Midbrain (tissue), 1 donor: ENCODE measurements around the gene PDE8A.
"Not testable (repeated sequence)": the region's sequence is repeated elsewhere in the genome, so short reads cannot be mapped to it uniquely, and the experiment has no call there.

Experiments used
- DNase-seq: peaks from one replicate; lab custom pipeline; 2025; lab: John Stamatoyannopoulos, UW

The PDE8A gene

GRCh38 chr15:85010386-85011159 is 28.9 kb downstream of the PDE8A start:
- no peak for DNase-seq

- DNase-seq, result no peak
Measured at GRCh38 chr15:85011160-85011571, 29.5 kb downstream of the PDE8A start.

DNA sequence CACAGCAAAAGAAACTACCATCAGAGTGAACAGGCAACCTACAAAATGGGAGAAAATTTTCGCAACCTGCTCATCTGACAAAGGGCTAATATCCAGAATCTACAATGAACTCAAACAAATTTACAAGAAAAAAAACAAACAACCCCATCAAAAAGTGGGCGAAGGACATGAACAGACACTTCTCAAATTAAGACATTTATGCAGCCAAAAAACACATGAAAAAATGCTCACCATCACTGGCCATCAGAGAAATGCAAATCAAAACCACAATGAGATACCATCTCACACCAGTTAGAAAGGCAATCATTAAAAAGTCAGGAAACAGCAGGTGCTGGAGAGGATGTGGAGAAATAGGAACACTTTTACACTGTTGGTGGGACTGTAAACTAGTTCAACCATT is 30.1 kb downstream of the PDE8A start:
- not testable (repeated sequence) for DNase-seq

GRCh38 chr15:85013785-85014184 is 32.1 kb downstream of the PDE8A start:
- no peak for DNase-seq

DNA sequence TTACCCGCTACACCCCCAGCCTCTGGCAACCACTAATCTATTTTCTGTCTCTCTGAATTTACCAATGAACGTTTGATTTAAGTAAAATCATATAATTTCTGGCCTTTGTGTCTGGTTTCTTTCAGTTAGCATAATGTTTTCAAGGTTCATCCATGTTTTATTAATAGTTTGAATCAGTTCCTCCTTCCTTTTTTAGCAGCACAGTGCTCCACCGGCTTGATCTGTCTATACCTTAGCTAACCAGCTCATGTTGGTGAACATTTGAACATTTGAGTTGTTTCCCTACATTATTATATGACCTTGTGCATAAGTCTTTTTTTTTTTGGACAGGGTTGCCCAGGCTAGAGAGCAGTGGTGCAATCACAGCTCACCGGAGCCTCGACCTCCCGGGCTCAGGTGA is 33.3 kb downstream of the PDE8A start:
- no peak for DNase-seq

DNA sequence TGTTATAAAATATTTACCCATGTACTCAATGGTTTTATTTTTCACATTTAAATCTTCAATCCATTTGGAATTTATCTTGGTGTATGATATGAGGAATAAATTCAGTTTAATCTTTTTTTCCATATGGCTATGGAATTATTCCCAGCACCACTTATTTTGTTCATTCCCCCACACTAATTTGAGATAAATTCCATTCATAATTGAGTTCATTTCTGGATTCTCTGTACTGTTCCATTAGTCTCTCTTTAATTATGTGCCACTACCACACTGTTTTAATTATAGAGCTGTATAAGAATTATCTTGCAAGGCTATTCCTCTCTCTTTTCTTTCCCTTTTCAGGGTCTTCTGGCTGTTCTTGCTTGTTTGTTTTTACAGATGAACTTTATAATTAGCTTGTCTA is 34.6 kb downstream of the PDE8A start:
- no peak for DNase-seq

- DNase-seq, result no peak
Measured at GRCh38 chr15:85019815-85020590, 38.3 kb downstream of the PDE8A start.

DNA sequence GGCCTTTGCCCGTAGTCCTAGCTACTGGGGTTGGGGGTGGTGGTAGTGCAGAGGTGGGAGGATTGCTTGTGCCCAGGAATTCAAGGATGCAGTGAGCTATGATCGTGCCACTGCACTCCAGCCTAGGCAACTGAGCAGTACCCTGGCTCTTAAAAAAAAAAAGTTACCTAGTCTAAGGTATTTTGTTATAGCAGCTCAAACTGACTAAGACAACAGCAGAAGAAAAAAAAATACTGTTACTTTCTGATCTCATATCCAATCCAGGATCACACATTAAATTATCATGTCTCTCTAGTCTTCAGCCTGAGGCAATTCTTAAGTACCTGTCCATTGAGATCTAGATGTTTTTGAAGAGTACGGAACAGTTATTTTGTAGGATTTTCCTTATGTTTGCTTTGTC is 39.8 kb downstream of the PDE8A start:
- DNase-seq, result no peak

- no peak for DNase-seq
Measured at GRCh38 chr15:85022860-85023403, 41.3 kb downstream of the PDE8A start.

DNA sequence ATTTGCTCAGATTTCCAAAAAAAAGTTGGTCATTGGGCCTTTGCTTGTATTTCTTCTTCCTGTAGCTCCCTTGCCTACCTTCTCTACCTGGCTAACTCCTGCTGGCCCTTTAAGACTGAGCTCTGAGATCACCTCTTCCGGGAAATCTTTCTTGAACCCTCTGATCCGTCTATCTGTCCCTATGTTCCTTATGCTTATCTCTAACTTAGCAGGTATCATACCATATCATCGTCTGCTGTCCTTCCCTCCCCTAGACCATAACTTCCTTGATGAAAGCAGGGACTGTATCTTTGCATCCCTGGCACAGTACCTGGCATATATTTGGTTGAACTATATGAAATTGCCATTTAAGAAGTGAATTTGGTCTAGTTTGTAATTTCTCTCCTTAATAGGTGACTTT is 42.3 kb downstream of the PDE8A start:
- DNase-seq, result no peak

- DNase-seq, result peak; percentile 37
Measured at GRCh38 chr15:85024509-85025336, 43.1 kb downstream of the PDE8A start.

DNA sequence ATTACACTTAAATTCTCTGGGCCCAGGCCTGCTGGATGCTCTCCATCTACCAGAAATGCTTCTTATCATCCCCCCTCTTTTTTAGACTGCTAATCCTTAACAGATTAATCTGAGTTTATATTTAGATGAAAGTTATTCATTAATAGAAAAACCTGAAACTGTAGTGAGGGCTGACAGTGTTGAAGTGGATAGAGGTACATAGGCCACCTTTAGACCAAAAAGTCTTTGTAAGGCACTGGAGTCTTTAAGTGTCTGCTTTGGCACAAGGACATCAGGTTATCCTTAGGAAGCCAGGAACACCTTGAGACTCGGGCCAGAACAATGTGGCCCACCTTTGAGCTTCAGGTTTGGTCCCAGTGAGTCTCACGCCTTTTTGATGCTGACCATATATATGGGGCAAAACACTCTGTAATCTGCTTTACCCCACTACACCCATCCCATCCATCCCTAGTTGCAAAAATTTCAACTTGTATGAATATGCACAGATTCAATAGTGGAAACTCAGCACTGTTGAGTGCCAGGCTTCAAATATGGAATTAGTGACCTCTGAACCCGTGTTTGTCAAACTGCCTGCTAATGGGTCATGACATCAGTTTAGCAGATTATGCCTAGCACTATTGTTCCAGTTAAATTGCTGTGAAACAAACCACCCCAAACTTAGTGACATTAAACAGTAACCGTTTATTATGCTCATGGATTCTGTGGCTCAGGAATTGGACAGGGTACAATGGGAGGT is 44.0 kb downstream of the PDE8A start:
- DNase-seq, result no peak

DNA sequence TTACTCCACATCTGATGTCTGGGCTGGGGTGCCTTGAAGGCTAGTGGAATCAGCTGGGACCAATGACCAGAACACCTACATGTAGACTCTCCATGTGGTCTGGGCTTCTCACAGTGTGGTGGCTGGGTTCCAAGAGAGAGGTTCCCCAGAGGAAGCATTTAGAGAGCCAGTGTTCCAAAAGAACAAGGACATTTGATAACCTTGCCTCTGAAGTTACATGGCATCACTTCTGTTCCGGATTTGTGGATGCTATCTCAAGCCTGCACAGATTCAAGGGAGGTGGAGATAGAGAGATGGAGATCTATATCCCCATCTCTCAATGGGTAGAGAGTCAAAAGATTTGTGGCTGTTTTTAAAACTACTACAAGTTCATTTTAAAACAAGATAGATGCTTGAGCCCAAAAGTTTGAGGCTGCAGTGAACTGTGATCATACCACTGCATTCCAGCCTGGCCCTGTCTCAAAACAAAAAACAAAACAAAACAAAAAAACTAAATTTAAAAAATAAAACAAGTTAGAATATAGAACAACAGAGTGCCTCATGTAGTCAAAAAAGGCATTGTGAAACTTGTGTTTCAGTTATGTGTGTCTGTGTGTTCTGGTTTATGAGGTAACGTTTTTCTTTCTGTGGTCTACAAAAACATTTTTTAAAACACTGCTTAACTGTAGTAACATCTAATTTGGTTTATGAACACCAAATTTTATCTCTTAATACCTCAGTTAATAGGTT is 44.8 kb downstream of the PDE8A start:
- no peak for DNase-seq

DNA sequence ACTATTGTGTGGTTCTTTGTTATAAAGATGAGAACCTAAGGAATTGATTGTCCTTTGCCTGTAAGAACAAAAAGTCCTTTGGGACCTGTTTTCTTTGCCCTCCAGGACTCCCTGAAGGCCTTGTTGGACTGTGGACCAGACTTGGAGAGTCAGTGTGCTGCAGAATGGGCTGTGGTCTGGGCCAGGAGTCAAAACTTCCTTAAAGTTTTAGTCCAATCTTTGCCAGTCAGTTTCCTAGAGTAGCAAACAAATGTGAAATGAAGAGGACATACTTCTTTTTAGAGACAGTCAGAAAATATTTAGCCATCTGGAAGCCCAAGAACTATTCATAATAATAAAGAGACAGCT is 45.4 kb downstream of the PDE8A start:
- no peak for DNase-seq

- DNase-seq, result no peak
Measured at GRCh38 chr15:85027421-85027820, 45.8 kb downstream of the PDE8A start.

DNA sequence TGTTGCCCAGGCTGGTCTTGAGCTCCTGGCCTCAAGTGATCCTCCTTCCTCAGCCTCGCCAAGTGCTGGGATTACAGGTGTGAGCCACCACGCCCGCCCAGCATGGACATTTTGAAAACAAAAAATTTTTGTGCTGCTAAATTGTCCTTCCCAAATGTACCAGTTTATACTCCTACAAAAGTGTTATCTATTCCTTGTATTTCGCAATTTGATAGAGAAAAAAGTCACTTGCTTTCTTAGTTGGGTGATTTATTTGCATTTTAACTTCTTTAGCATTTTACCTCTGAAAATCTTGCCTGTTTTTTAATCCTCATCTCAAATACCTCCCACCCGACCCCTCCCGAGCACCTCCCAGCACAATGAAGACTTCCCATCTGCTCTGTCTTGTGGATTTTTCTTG is 46.8 kb downstream of the PDE8A start:
- DNase-seq, result no peak

DNA sequence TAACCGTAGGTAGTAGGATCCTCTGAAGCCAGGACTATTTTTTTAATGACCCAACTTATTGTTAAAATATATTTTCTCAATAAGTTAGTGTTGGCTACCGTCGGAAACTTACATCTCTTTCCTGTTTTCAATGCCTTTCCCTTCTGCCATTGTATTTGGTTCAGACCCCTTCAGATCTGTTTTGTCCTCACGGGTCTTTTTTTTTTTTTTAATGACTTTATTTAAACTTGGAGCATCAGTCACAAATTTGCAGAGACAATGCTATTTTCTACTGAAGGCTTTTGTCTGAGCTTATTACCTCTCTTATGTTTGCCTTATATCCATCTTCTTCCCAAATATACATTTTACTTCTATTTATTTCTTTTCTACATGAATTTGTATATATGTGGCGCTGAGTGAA is 47.6 kb downstream of the PDE8A start:
- no peak for DNase-seq

DNA sequence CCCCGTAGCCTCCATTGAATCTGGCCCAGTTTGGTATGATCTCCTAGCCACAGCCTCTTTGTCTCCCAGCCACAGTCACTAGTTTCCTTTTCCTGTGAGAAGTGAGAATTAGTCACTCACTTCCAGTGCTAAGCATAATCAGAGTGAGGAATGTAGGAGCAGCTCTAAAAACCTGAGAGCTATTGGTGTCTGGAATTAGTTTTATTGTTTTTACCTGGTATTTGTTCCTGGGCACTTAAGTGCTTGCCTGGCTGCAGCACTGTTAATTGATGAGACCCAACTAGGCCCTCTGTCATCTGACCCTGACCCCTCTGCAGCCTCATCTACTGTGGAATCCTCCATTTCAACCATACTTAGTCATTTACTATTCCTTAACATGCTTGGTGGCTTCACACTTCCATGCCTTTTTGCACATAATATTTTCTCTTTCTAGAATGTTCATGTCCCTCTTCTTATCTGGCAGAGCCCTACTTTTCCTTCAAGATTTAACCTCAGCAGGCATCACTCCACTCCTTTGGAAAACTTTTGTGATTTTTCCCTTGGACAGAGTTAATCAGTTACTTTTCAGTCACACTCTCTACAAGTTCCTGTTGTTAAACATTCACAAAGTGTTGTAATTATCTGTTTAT is 48.8 kb downstream of the PDE8A start:
- DNase-seq, result no peak

GRCh38 chr15:85031086-85031943 is 49.7 kb downstream of the PDE8A start:
- DNase-seq, result no peak
